HG02678 (cell line): ENCODE results near the gene ELAC1.
A peak's percentile ranks its signal among the peaks of the same experiment; 100 is the strongest.

Source experiments
- ATAC-seq: cut with Tn5 transposase; IDR thresholded peaks from one replicate; pipeline ENCODE4 v1.9.1; 2021; ENCODE audit warnings: mild to moderate bottlenecking, moderate library complexity; ENCODE audit not compliant: unreplicated experiment

The ELAC1 gene

GRCh38 chr18:51017140-51017879, 49.5 kb downstream of the ELAC1 start:
- ATAC-seq, result no peak

DNA sequence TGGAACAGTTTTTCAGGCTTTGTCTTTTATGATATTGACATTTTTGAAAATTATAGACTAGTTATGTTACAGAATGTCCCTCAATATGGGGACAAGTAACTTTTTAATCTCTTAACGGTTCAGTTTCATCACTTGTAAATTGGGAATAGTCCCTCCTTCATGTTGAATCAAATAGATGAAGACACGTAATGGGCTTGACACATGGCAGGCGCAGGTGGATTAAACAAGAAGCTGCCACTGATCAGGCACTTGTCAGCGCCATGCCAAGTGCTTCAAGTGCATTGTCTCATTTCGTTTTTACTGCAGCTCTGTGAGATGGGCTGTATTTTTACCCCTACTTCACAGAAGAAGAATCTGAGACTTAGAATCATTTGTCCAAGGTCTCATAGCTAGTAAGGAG, 52.7 kb downstream of the ELAC1 start:
- no peak for ATAC-seq

DNA sequence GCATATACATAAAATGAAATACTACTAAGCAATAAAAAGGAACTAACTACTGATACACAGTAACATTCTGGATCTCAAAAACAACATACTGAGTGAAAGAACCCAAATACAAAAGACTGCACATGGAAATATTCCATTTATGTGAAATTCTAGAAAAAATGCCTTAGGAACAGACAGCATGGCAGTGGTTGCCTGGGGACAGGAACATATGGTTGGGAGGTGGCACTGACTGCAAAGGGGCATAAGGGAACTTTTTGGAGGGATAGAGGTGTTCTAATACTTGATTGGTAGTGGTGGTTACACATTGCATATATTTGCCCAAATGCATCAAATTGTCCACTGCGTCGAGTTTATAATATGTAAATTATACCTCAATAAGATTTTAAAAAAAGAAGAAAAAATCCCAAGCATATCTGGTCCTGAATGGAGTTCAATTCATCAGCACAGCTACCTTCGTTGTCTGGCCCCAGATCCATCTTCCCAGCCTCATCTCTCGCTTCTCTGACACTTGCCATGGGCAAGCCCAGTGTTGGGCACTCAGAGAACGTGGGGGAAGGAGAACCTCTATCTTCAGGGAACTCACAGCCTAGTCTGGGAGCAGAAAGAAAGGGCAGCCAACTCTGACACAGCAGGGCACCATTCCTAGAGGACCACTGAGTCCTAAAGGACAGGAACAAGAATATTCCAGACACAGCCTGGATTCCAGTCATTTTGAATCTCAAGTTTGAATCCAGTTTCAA, 53.6 kb downstream of the ELAC1 start:
- no peak for ATAC-seq

- no peak for ATAC-seq
Observed at GRCh38 chr18:51025512-51025911, 57.7 kb downstream of the ELAC1 start.

GRCh38 chr18:51028201-51028805, 60.5 kb downstream of the ELAC1 start:
- no peak for ATAC-seq

DNA sequence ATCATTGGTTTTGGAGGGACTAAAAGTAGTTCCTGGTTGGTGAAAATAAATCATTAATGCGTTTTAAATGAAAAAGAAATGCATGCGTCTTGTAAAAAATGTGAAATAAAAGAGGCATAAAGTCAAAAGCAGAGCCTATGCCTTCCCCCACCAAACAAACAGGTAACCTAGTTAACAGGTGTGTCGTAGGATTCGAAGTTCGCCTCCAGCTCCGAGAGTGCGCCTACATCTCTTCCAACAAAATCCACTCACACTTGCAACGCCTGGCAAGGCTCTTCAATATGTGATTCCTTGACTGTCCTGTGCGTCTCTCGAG, 61.5 kb downstream of the ELAC1 start:
- ATAC-seq, result no peak

DNA sequence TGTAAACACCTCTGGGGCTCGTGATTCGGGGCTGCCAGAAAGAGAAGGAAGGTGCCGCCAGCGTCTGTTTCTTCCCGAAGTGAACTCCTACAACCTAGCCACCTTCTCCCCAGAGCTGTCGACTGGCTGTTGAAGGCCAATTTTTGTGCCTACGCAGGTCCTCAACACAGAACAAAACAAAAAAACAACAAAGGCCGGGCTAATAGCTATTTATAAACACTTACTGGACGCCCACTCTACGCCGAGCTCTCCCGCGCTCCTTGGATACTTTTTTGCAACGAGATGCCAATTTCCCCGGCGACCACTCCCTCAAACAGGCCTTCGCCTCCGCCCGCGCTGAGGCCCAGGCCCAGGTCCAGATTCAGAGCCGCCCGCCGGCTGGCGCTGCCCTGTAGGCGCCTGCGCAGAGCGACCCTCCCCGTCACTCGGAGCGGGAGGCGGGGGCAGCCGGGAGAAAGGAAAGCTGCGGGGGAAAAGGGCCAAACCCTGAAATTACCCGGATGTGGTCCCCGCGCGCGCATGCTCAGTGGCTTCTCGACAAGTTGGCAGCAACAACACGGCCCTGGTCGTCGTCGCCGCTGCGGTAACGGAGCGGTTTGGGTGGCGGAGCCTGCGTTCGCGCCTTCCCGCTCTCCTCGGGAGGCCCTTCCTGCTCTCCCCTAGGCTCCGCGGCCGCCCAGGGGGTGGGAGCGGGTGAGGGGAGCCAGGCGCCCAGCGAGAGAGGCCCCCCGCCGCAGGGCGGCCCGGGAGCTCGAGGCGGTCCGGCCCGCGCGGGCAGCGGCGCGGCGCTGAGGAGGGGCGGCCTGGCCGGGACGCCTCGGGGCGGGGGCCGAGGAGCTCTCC, 62.1 kb downstream of the ELAC1 start, which contains the start of gene SMAD4:
SMAD4 (plus strand) TSS at position 520 of the 843 bp plus-strand sequence. CDS start 16,834 bp downstream, outside the sequence.
- ATAC-seq, result peak; percentile 81

- peak; percentile 60 for ATAC-seq
Observed at GRCh38 chr18:51030537-51031258, 62.9 kb downstream of the ELAC1 start.

DNA sequence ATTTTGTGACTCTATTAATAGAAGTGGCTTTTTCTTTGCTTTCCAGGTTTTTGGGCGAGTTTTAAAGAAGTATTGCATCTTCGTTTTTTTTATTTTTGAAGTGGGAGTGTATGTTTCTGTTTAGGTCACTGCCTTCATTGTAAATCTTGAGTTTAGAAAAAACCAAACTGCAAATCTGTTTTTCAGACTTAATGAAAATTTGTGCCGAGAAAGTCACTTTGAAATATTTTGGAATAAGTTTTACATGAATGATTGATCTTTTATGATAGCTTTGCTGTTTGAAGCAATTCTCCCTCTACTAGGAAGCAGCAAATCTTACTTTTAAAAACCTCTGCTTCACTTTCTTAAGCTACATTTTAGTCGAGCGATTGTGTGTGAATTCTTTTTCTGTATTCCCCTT, 64.4 kb downstream of the ELAC1 start:
- ATAC-seq, result no peak

- ATAC-seq, result no peak
Observed at GRCh38 chr18:51037230-51037629, 69.4 kb downstream of the ELAC1 start.
